Neural cell (in vitro differentiated cells): ENCODE results near the gene RWDD1. TPM values are rescaled to one million over a fixed set of nuclear protein-coding genes. Genes with fewer than 3 reads are reported as not detected.
A peak's percentile ranks its signal among the peaks of the same experiment; 100 is the strongest.

ENCODE experiments used
- H2AFZ ChIP-seq: fragments of 200-600, 300-800 bp; sonication (generic), shearing (Covaris generic); 2 replicates; pipeline ENCODE4 v1.6.0; 2014; ENCODE audit warnings: low read depth, mild to moderate bottlenecking, antibody characterized with exemption, low read length, moderate library complexity
- H3F3A ChIP-seq: fragments of 200-600 bp; shearing (Covaris generic); 2 replicates; pipeline ENCODE4 v1.6.1; 2016; ENCODE audit warnings: mild to moderate bottlenecking, moderate library complexity, mixed read lengths, antibody characterized with exemption, low read length; ENCODE audit not compliant: insufficient read depth, poor library complexity, severe bottlenecking
- H3K27ac ChIP-seq: fragments of 200-600, 300-800 bp; sonication (generic), shearing (Covaris generic); 2 replicates; pipeline ENCODE4 v1.5.1; 2014; ENCODE audit warnings: mild to moderate bottlenecking, low read length, moderate library complexity
- H3K27me3 ChIP-seq: fragments of 300-800, 200-600 bp; sonication (generic), shearing (Covaris generic); 2 replicates; pipeline ENCODE4 v1.6.0; 2014; ENCODE audit warnings: mild to moderate bottlenecking, low read depth, low read length, moderate library complexity; ENCODE audit not compliant: insufficient read depth
- H3K36me3 ChIP-seq: fragments of 300-800, 200-600 bp; sonication (generic), shearing (Covaris generic); 2 replicates; pipeline ENCODE4 v1.5.1; 2014; ENCODE audit warnings: mild to moderate bottlenecking, antibody characterized with exemption, low read length, moderate library complexity; ENCODE audit not compliant: insufficient read depth
- H3K4me2 ChIP-seq: fragments of 300-800, 200-600 bp; sonication (generic), shearing (Covaris generic); 2 replicates; pipeline ENCODE4 v1.6.0; 2014; ENCODE audit warnings: mild to moderate bottlenecking, low read length
- H3K4me3 ChIP-seq: fragments of 300-800, 200-600 bp; sonication (generic), shearing (Covaris generic); 2 replicates; pipeline ENCODE4 v1.5.1; 2014; ENCODE audit warnings: mild to moderate bottlenecking, low read length, moderate library complexity
- H3K79me2 ChIP-seq: fragments of 200-600 bp; shearing (Covaris generic); replicated peaks from 2 replicates; pipeline ENCODE4 v1.6.0; 2014; ENCODE audit warnings: mild to moderate bottlenecking, low read length, moderate library complexity; ENCODE audit not compliant: insufficient read depth
- H3K9ac ChIP-seq: fragments of 300-800, 200-600 bp; sonication (generic), shearing (Covaris generic); 2 replicates; pipeline ENCODE4 v1.6.1; 2016; ENCODE audit warnings: mild to moderate bottlenecking, low read length, mixed read lengths
- H3K9me2 ChIP-seq: fragments of 200-600 bp; shearing (Covaris generic); 2 replicates; pipeline ENCODE4 v1.6.1; 2016; ENCODE audit warnings: mild to moderate bottlenecking, low read length, mixed read lengths; ENCODE audit not compliant: insufficient read depth
- H3K9me3 ChIP-seq: fragments of 200-600, 300-800 bp; sonication (generic), shearing (Covaris generic); 2 replicates; pipeline ENCODE4 v1.6.1; 2016; ENCODE audit warnings: mild to moderate bottlenecking, mixed run types, low read length, moderate library complexity, mixed read lengths
- H4K20me1 ChIP-seq: fragments of 200-600 bp; shearing (Covaris generic); 2 replicates; pipeline ENCODE4 v1.6.1; 2016; ENCODE audit warnings: mild to moderate bottlenecking, mixed run types; ENCODE audit not compliant: insufficient read depth
- CTCF ChIP-seq: fragments of 450-650 bp; IDR thresholded peaks from 2 replicates; pipeline ENCODE4 v1.5.1; 2014; ENCODE audit warnings: antibody characterized with exemption, mild to moderate bottlenecking, moderate library complexity; ENCODE audit not compliant: poor library complexity, severe bottlenecking
- EP300 ChIP-seq: fragments of 450-650 bp; conservative IDR thresholded peaks from 2 replicates; pipeline ENCODE4 v1.6.1; 2014; ENCODE audit warnings: antibody characterized with exemption, mild to moderate bottlenecking, moderate library complexity; ENCODE audit not compliant: poor library complexity, severe bottlenecking
- EZH2 ChIP-seq: fragments of 200-600, 300-800 bp; shearing (Covaris generic), sonication (generic); IDR thresholded peaks from 2 replicates; pipeline ENCODE4 v1.6.1; 2014; ENCODE audit warnings: antibody characterized with exemption, low read length, borderline replicate concordance, mild to moderate bottlenecking; ENCODE audit not compliant: insufficient read depth, poor library complexity, severe bottlenecking
- MXI1 ChIP-seq: fragments of 450-650 bp; conservative IDR thresholded peaks from 2 replicates; pipeline ENCODE4 v1.6.1; 2014; ENCODE audit warnings: antibody characterized with exemption, mild to moderate bottlenecking; ENCODE audit not compliant: poor library complexity, severe bottlenecking
- POLR2AphosphoS5 ChIP-seq: IDR thresholded peaks from 2 replicates; pipeline ENCODE4 v1.6.1; 2012
- RAD21 ChIP-seq: fragments of 450-650 bp; conservative IDR thresholded peaks from 2 replicates; pipeline ENCODE4 v1.6.1; 2014; ENCODE audit warnings: antibody characterized with exemption, mild to moderate bottlenecking, moderate library complexity
- REST ChIP-seq: IDR thresholded peaks from 2 replicates; pipeline ENCODE4 v1.6.1; 2012; ENCODE audit warnings: borderline replicate concordance
- SMC3 ChIP-seq: fragments of 450-650 bp; conservative IDR thresholded peaks from 2 replicates; pipeline ENCODE4 v1.6.1; 2014; ENCODE audit warnings: antibody characterized with exemption, mild to moderate bottlenecking, moderate library complexity; ENCODE audit not compliant: poor library complexity
- TAF1 ChIP-seq: IDR thresholded peaks from 2 replicates; pipeline ENCODE4 v1.6.1; 2012; ENCODE audit warnings: low read depth
- polyA plus RNA-seq: library from polyadenylated mRNA; depleted of rRNA; stranded (reverse); fragments of >200 nt; gene quantifications from 2 replicates; pipeline ENCODE4 v1.2.3, GENCODE V29; 2014

The RWDD1 gene
- polyA plus RNA-seq, 1 donor from 2014 or later = 83.3 TPM

- Histone ChIP-seq H3K9ac (no peak overlapping the region), H3K9me2 (no peaks in the 10 kb centered on the region), H3K9me3 (no peaks in the 10 kb centered on the region), H4K20me1 (no peaks in the 10 kb centered on the region), H3K4me3 (no peak overlapping the region), H3K27ac (no peak overlapping the region), H3F3A (no peaks in the 10 kb centered on the region), H3K36me3 (no peaks in the 10 kb centered on the region), H3K27me3 (no peaks in the 10 kb centered on the region), H2AFZ (no peak overlapping the region), H3K4me2 (no peak overlapping the region), H3K79me2 (no peaks in the 10 kb centered on the region)
- TF ChIP-seq MXI1 (no peak), RAD21 (no peak), EP300 (no peak), CTCF (no peak), EZH2 (no peak), POLR2AphosphoS5 (no peak), REST (no peak), TAF1 (no peak), SMC3 (no peak)
These were observed 36.2 kb upstream of the RWDD1 start for GRCh38 chr6:116535109-116535508.

- no peak overlapping the region for H2AFZ ChIP-seq
- H4K20me1 ChIP-seq = no peaks in the 10 kb centered on the region
- no peaks in the 10 kb centered on the region for H3K36me3 ChIP-seq
- no peak for TF ChIP-seq EZH2
- peak; percentile 58 for TF ChIP-seq CTCF
- peak; percentile 45 for TF ChIP-seq SMC3
- TF ChIP-seq RAD21 = peak; percentile 24
- no peak for TF ChIP-seq REST
- no peak for TF ChIP-seq MXI1
- TF ChIP-seq TAF1 = no peak
- no peak for TF ChIP-seq POLR2AphosphoS5
- TF ChIP-seq EP300 = no peak
- no peak overlapping the region for H3K9ac ChIP-seq
- no peak overlapping the region for H3K27ac ChIP-seq
- no peak overlapping the region for H3K4me3 ChIP-seq
- H3F3A ChIP-seq = no peaks in the 10 kb centered on the region
- no peaks in the 10 kb centered on the region for H3K27me3 ChIP-seq
- H3K9me2 ChIP-seq = no peaks in the 10 kb centered on the region
- H3K4me2 ChIP-seq = no peak overlapping the region
- H3K79me2 ChIP-seq = no peaks in the 10 kb centered on the region
- H3K9me3 ChIP-seq = no peaks in the 10 kb centered on the region
These were observed 35.1 kb upstream of the RWDD1 start for GRCh38 chr6:116536216-116536621.
